Limb (tissue), 2 donors: ENCODE measurements around the gene HSPA6.
"Not testable (repeated sequence)": the region's sequence is repeated elsewhere in the genome, so short reads cannot be mapped to it uniquely, and the experiment has no call there.

Experiments used
- DNase-seq, 2 donors: peaks; one replicate each; pipeline ENCODE4 v3.0.0-alpha.2; 2016; ENCODE audit errors: extremely low spot score in 2 of 2

HSPA6 gene

GRCh38 chr1:161557506-161558450 lies 33.4 kb downstream of the HSPA6 start:
- DNase-seq: not testable (repeated sequence)

- DNase-seq: not testable (repeated sequence)
These were observed 36.8 kb downstream of the HSPA6 start for GRCh38 chr1:161560960-161561715.

- DNase-seq: not testable (repeated sequence)
These were observed 38.1 kb downstream of the HSPA6 start for GRCh38 chr1:161562441-161562840.

- not testable (repeated sequence) for DNase-seq
These were observed 39.2 kb downstream of the HSPA6 start for GRCh38 chr1:161563522-161563921.

- DNase-seq: not testable (repeated sequence)
These were observed 42.2 kb downstream of the HSPA6 start for GRCh38 chr1:161566602-161566960.

- not testable (repeated sequence) for DNase-seq
These were observed 47.4 kb downstream of the HSPA6 start for GRCh38 chr1:161571703-161572102.
